ENCODE measurements around the gene IGF2R.

DNA sequence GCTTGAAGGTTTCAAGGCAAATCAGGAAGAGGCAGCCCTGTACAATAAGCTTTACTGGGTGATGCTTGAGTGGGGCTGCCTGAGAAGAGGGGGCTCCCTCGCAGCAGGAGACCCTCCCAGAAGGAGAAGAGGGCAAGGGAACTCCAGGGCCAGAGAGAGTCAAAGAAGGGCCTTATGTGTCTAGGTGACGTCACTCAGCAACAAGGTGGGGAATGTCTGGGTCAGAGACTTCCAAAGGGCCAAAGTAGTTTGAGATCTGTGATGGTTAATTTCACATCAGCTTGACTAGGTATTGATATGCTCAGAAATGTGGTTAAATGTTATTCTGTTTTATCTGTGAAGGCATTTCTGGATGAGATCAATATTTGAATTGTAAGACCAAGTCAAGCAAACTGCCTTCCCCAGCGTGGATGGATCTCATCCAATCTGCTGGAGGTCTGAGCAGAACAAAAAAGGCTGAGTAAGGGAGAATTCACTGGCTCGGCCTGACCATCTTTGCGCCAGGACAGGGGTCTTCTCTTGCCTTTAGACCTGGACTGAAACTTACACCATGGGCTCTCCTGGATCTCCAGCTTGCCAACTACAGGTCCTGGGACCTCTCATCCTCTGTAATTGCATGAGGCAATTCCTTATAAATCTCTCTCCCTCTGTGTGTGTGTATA, 42.2 kb upstream of the IGF2R start:
- TF ChIP-seq POLR2A (IDR thresholded peaks at IDR 0.05) (no peak), EP300 (IDR thresholded peaks at IDR 0.05) (no peak)
- TF ChIP-seq, protein P1, sequence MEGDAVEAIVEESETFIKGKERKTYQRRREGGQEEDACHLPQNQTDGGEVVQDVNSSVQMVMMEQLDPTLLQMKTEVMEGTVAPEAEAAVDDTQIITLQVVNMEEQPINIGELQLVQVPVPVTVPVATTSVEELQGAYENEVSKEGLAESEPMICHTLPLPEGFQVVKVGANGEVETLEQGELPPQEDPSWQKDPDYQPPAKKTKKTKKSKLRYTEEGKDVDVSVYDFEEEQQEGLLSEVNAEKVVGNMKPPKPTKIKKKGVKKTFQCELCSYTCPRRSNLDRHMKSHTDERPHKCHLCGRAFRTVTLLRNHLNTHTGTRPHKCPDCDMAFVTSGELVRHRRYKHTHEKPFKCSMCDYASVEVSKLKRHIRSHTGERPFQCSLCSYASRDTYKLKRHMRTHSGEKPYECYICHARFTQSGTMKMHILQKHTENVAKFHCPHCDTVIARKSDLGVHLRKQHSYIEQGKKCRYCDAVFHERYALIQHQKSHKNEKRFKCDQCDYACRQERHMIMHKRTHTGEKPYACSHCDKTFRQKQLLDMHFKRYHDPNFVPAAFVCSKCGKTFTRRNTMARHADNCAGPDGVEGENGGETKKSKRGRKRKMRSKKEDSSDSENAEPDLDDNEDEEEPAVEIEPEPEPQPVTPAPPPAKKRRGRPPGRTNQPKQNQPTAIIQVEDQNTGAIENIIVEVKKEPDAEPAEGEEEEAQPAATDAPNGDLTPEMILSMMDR (IDR thresholded peaks at IDR 0.05) = no peak
